PFSK-1 (cell line): Measurements from ENCODE around the gene PAFAH1B2.

ENCODE experiments used
- POLR2AphosphoS5 ChIP-seq: IDR thresholded peaks from 2 replicates; pipeline ENCODE4 v1.6.1; 2012; ENCODE audit warnings: low read depth, mild to moderate bottlenecking, control low read depth, low read length, moderate library complexity
- REST ChIP-seq, 2 experiments: IDR thresholded peaks; 2 replicates each; pipeline versions ENCODE4 v1.6.1 to v1.8.0; 2011 to 2012; ENCODE audit warnings: low read depth in 2 of 2, low read length in 2 of 2, control low read depth in 1 of 2, inconsistent platforms in 1 of 2, mild to moderate bottlenecking in 1 of 2, moderate library complexity in 1 of 2; ENCODE audit not compliant: insufficient read depth in 1 of 2
- SIN3A ChIP-seq: IDR thresholded peaks from 2 replicates; pipeline ENCODE4 v1.6.1; 2012; ENCODE audit warnings: mild to moderate bottlenecking, low read length, moderate library complexity, borderline replicate concordance; ENCODE audit not compliant: insufficient read depth
- TAF1 ChIP-seq: IDR thresholded peaks from 2 replicates; pipeline ENCODE4 v1.6.1; 2012; ENCODE audit warnings: low read length, control low read depth, borderline replicate concordance; ENCODE audit not compliant: insufficient read depth

- TF ChIP-seq POLR2AphosphoS5 (no peak), REST (IDR thresholded peaks at IDR 0.05; ENCODE audit: insufficient read depth in 1 of 2, low read depth in 2 of 2, low read length in 2 of 2) (no peak), TAF1 (no peak), SIN3A (no peak)
Observed at GRCh38 chr11:117194267-117194666, 50.2 kb downstream of the PAFAH1B2 start.
